Neural cell (in vitro differentiated cells): ENCODE results near the gene OVCH1. TPM values are rescaled to one million over a fixed set of nuclear protein-coding genes. Genes with fewer than 3 reads are reported as not detected.
"Not testable (repeated sequence)": the region's sequence is repeated elsewhere in the genome, so short reads cannot be mapped to it uniquely, and the experiment has no call there.

ENCODE experiments used
- H2AFZ ChIP-seq: fragments of 200-600, 300-800 bp; sonication (generic), shearing (Covaris generic); 2 replicates; pipeline ENCODE4 v1.6.0; 2014; ENCODE audit warnings: low read depth, mild to moderate bottlenecking, antibody characterized with exemption, low read length, moderate library complexity
- H3F3A ChIP-seq: fragments of 200-600 bp; shearing (Covaris generic); 2 replicates; pipeline ENCODE4 v1.6.1; 2016; ENCODE audit warnings: mild to moderate bottlenecking, moderate library complexity, mixed read lengths, antibody characterized with exemption, low read length; ENCODE audit not compliant: insufficient read depth, poor library complexity, severe bottlenecking
- H3K27ac ChIP-seq: fragments of 200-600, 300-800 bp; sonication (generic), shearing (Covaris generic); 2 replicates; pipeline ENCODE4 v1.5.1; 2014; ENCODE audit warnings: mild to moderate bottlenecking, low read length, moderate library complexity
- H3K27me3 ChIP-seq: fragments of 300-800, 200-600 bp; sonication (generic), shearing (Covaris generic); 2 replicates; pipeline ENCODE4 v1.6.0; 2014; ENCODE audit warnings: mild to moderate bottlenecking, low read depth, low read length, moderate library complexity; ENCODE audit not compliant: insufficient read depth
- H3K36me3 ChIP-seq: fragments of 300-800, 200-600 bp; sonication (generic), shearing (Covaris generic); 2 replicates; pipeline ENCODE4 v1.5.1; 2014; ENCODE audit warnings: mild to moderate bottlenecking, antibody characterized with exemption, low read length, moderate library complexity; ENCODE audit not compliant: insufficient read depth
- H3K4me2 ChIP-seq: fragments of 300-800, 200-600 bp; sonication (generic), shearing (Covaris generic); 2 replicates; pipeline ENCODE4 v1.6.0; 2014; ENCODE audit warnings: mild to moderate bottlenecking, low read length
- H3K4me3 ChIP-seq: fragments of 300-800, 200-600 bp; sonication (generic), shearing (Covaris generic); 2 replicates; pipeline ENCODE4 v1.5.1; 2014; ENCODE audit warnings: mild to moderate bottlenecking, low read length, moderate library complexity
- H3K79me2 ChIP-seq: fragments of 200-600 bp; shearing (Covaris generic); replicated peaks from 2 replicates; pipeline ENCODE4 v1.6.0; 2014; ENCODE audit warnings: mild to moderate bottlenecking, low read length, moderate library complexity; ENCODE audit not compliant: insufficient read depth
- H3K9ac ChIP-seq: fragments of 300-800, 200-600 bp; sonication (generic), shearing (Covaris generic); 2 replicates; pipeline ENCODE4 v1.6.1; 2016; ENCODE audit warnings: mild to moderate bottlenecking, low read length, mixed read lengths
- H3K9me2 ChIP-seq: fragments of 200-600 bp; shearing (Covaris generic); 2 replicates; pipeline ENCODE4 v1.6.1; 2016; ENCODE audit warnings: mild to moderate bottlenecking, low read length, mixed read lengths; ENCODE audit not compliant: insufficient read depth
- H3K9me3 ChIP-seq: fragments of 200-600, 300-800 bp; sonication (generic), shearing (Covaris generic); 2 replicates; pipeline ENCODE4 v1.6.1; 2016; ENCODE audit warnings: mild to moderate bottlenecking, mixed run types, low read length, moderate library complexity, mixed read lengths
- H4K20me1 ChIP-seq: fragments of 200-600 bp; shearing (Covaris generic); 2 replicates; pipeline ENCODE4 v1.6.1; 2016; ENCODE audit warnings: mild to moderate bottlenecking, mixed run types; ENCODE audit not compliant: insufficient read depth
- CTCF ChIP-seq: fragments of 450-650 bp; IDR thresholded peaks from 2 replicates; pipeline ENCODE4 v1.5.1; 2014; ENCODE audit warnings: antibody characterized with exemption, mild to moderate bottlenecking, moderate library complexity; ENCODE audit not compliant: poor library complexity, severe bottlenecking
- EP300 ChIP-seq: fragments of 450-650 bp; conservative IDR thresholded peaks from 2 replicates; pipeline ENCODE4 v1.6.1; 2014; ENCODE audit warnings: antibody characterized with exemption, mild to moderate bottlenecking, moderate library complexity; ENCODE audit not compliant: poor library complexity, severe bottlenecking
- EZH2 ChIP-seq: fragments of 200-600, 300-800 bp; shearing (Covaris generic), sonication (generic); IDR thresholded peaks from 2 replicates; pipeline ENCODE4 v1.6.1; 2014; ENCODE audit warnings: antibody characterized with exemption, low read length, borderline replicate concordance, mild to moderate bottlenecking; ENCODE audit not compliant: insufficient read depth, poor library complexity, severe bottlenecking
- MXI1 ChIP-seq: fragments of 450-650 bp; conservative IDR thresholded peaks from 2 replicates; pipeline ENCODE4 v1.6.1; 2014; ENCODE audit warnings: antibody characterized with exemption, mild to moderate bottlenecking; ENCODE audit not compliant: poor library complexity, severe bottlenecking
- POLR2AphosphoS5 ChIP-seq: IDR thresholded peaks from 2 replicates; pipeline ENCODE4 v1.6.1; 2012
- RAD21 ChIP-seq: fragments of 450-650 bp; conservative IDR thresholded peaks from 2 replicates; pipeline ENCODE4 v1.6.1; 2014; ENCODE audit warnings: antibody characterized with exemption, mild to moderate bottlenecking, moderate library complexity
- REST ChIP-seq: IDR thresholded peaks from 2 replicates; pipeline ENCODE4 v1.6.1; 2012; ENCODE audit warnings: borderline replicate concordance
- SMC3 ChIP-seq: fragments of 450-650 bp; conservative IDR thresholded peaks from 2 replicates; pipeline ENCODE4 v1.6.1; 2014; ENCODE audit warnings: antibody characterized with exemption, mild to moderate bottlenecking, moderate library complexity; ENCODE audit not compliant: poor library complexity
- TAF1 ChIP-seq: IDR thresholded peaks from 2 replicates; pipeline ENCODE4 v1.6.1; 2012; ENCODE audit warnings: low read depth
- polyA plus RNA-seq: library from polyadenylated mRNA; depleted of rRNA; stranded (reverse); fragments of >200 nt; gene quantifications from 2 replicates; pipeline ENCODE4 v1.2.3, GENCODE V29; 2014

OVCH1 gene
- polyA plus RNA-seq, 1 donor from 2014 or later: 0.83 TPM

GRCh38 chr12:29385194-29385593, 112.3 kb downstream of the OVCH1 start:
- not testable (repeated sequence) for H3K27ac ChIP-seq, H3K4me2 ChIP-seq, H3K9ac ChIP-seq, H4K20me1 ChIP-seq, H3K9me2 ChIP-seq, H3K79me2 ChIP-seq, H3K4me3 ChIP-seq, H3F3A ChIP-seq, H3K9me3 ChIP-seq, H3K36me3 ChIP-seq, H3K27me3 ChIP-seq, H2AFZ ChIP-seq

- TF ChIP-seq MXI1 (no peak), REST (no peak), CTCF (no peak), POLR2AphosphoS5 (no peak), EZH2 (no peak), TAF1 (no peak), SMC3 (no peak), RAD21 (no peak), EP300 (no peak)
- Histone ChIP-seq H3K27ac (no peak overlapping the region), H3K9ac (no peak overlapping the region), H3K79me2 (peaks cover 30% of the 10 kb centered on the region), H3K9me2 (no peaks in the 10 kb centered on the region), H3K4me2 (no peak overlapping the region), H3K9me3 (no peaks in the 10 kb centered on the region), H2AFZ (no peak overlapping the region), H4K20me1 (no peaks in the 10 kb centered on the region), H3F3A (no peaks in the 10 kb centered on the region), H3K36me3 (no peaks in the 10 kb centered on the region), H3K27me3 (no peaks in the 10 kb centered on the region), H3K4me3 (no peak overlapping the region)
These were observed 115.2 kb downstream of the OVCH1 start for GRCh38 chr12:29382251-29382650.
